ENCODE data around the gene FBXL7. TPM values are rescaled to one million over a fixed set of nuclear protein-coding genes. Genes with fewer than 3 reads are reported as not detected.

Gene FBXL7
- total and polyA plus RNA-seq, 4 donors, result 1.9 to 15.5 (median 6.6) TPM

DNA sequence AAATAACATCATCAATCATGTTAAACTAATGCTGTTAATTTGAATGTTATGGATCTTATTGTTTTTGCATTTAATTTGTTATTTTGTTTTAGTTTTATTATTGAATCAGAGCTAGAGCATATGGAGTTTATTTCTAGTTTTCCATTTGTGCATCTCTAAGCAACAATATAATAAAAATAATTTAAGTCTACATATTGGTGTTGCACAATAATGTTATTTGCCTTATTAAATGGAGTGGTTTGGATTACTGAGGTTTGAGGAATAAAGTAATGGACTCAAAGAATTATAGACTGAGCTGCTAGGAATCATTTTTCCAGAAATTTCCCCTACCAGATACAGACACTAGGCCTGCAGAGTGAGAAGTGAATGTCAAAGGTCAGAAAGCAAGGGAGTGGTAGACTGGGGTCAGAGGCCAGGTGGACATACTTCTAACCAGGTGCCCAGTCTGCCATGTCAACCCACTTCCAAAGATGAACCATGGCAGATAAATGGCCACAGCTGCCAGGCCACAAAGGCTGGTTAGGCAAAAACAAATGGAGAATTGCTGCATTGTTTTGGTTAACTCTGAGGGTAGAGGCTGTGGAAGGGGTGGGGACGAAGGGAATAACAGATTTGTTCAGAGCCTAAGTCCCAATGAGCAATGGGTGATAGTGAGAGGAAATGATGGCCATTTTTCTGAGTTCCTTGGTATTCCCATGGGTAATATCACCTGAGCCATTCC lies 113.1 kb downstream of the FBXL7 start:
- no peaks in the 10 kb centered on the region for H3K36me3 ChIP-seq (ENCODE audit: control insufficient read depth in 4 of 4, insufficient read depth in 4 of 4, low read length in 4 of 4)
- TF ChIP-seq, protein P1, sequence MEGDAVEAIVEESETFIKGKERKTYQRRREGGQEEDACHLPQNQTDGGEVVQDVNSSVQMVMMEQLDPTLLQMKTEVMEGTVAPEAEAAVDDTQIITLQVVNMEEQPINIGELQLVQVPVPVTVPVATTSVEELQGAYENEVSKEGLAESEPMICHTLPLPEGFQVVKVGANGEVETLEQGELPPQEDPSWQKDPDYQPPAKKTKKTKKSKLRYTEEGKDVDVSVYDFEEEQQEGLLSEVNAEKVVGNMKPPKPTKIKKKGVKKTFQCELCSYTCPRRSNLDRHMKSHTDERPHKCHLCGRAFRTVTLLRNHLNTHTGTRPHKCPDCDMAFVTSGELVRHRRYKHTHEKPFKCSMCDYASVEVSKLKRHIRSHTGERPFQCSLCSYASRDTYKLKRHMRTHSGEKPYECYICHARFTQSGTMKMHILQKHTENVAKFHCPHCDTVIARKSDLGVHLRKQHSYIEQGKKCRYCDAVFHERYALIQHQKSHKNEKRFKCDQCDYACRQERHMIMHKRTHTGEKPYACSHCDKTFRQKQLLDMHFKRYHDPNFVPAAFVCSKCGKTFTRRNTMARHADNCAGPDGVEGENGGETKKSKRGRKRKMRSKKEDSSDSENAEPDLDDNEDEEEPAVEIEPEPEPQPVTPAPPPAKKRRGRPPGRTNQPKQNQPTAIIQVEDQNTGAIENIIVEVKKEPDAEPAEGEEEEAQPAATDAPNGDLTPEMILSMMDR (IDR thresholded peaks at IDR 0.05; ENCODE audit: control extremely low read depth, extremely low read depth), result no peak
- 78 to 79% methylated on average over 1 of the region's 1 CpG for WGBS, 2 donors
- ATAC-seq (ENCODE audit: insufficient read depth, low FRiP score) (no peak), DNase-seq (no peak)
- no peak overlapping the region for H3K27ac ChIP-seq (ENCODE audit: low read depth in 1 of 2, low read length in 1 of 2)
- no peaks in the 10 kb centered on the region for H3K27me3 ChIP-seq (ENCODE audit: control insufficient read depth in 3 of 3, insufficient read depth in 3 of 3, low read length in 2 of 3)
- peaks cover 0 to 8% (median 4%) of the 10 kb centered on the region in 5 donors for H3K4me1 ChIP-seq (ENCODE audit: control insufficient read depth in 5 of 5, insufficient read depth in 5 of 5, low read length in 5 of 5)
- no peak overlapping the region for H3K9ac ChIP-seq (ENCODE audit: insufficient read depth in 1 of 2, low read length in 2 of 2)
- H3K4me3 ChIP-seq, result no peak overlapping the region
- peaks cover 0 to 2% (median 0%) of the 10 kb centered on the region in 4 donors for H3K9me3 ChIP-seq (ENCODE audit: control insufficient read depth in 4 of 4, insufficient read depth in 3 of 4, low read length in 3 of 4)

DNA sequence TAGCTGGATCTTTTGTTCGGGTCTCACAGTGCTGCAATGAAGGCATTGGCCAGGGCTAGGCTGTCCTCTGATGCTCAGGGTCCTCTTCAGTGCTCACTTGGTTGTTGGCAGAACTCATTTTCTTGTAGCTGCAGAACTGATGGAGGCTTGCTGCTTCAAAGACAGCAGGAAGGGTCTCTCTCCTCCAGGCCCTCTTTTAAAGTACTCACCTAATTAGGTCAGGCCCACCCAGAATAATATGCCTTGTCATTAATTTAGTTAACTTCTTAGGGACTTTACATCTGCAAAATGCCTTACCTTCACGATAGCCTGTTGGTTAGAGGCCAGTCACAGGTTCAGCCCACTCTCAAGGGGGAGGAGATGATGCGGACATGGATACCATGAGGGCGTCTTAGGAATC lies 114.7 kb downstream of the FBXL7 start:
- H3K9ac ChIP-seq (ENCODE audit: insufficient read depth in 1 of 2, low read length in 2 of 2), result no peak overlapping the region
- WGBS, 2 donors, result 90 to 96% methylated on average over 4 of the region's 4 CpGs
- TF ChIP-seq, protein P1 (IDR thresholded peaks at IDR 0.05; ENCODE audit: control extremely low read depth, extremely low read depth), result no peak
- DNase-seq (no peak), ATAC-seq (ENCODE audit: insufficient read depth, low FRiP score) (no peak)
- H3K27me3 ChIP-seq (ENCODE audit: control insufficient read depth in 3 of 3, insufficient read depth in 3 of 3, low read length in 2 of 3), result no peaks in the 10 kb centered on the region
- H3K4me1 ChIP-seq (ENCODE audit: control insufficient read depth in 5 of 5, insufficient read depth in 5 of 5, low read length in 5 of 5), result peaks cover 0 to 5% (median 2%) of the 10 kb centered on the region in 5 donors
- no peak overlapping the region for H3K4me3 ChIP-seq
- no peak overlapping the region for H3K27ac ChIP-seq (ENCODE audit: low read depth in 1 of 2, low read length in 1 of 2)
- H3K36me3 ChIP-seq (ENCODE audit: control insufficient read depth in 4 of 4, insufficient read depth in 4 of 4, low read length in 4 of 4), result no peaks in the 10 kb centered on the region
- no peaks in the 10 kb centered on the region for H3K9me3 ChIP-seq (ENCODE audit: control insufficient read depth in 4 of 4, insufficient read depth in 3 of 4, low read length in 3 of 4)

DNA sequence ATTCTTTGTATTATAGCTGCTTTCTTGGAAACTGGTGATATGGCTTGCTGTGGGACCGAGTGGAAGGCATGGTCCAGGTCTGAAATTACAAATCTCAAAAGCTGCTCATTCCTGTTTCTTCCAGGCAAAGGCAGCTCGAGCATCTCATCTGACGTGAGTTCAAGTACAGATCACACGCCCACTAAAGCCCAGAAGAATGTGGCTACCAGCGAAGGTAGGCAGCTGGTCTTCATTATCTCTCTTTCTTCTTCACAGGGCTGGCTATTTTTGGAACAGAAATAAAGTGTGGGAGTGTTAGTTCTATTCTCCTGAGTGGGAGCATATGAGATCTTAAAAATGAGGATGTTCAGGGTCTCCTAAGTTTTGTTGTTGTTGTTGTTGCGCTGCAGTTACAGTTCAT lies 115.9 kb downstream of the FBXL7 start:
- Histone ChIP-seq H3K27ac (ENCODE audit: low read depth in 1 of 2, low read length in 1 of 2) (no peak overlapping the region), H3K9me3 (ENCODE audit: control insufficient read depth in 4 of 4, insufficient read depth in 3 of 4, low read length in 3 of 4) (peaks cover 0 to 3% (median 0%) of the 10 kb centered on the region in 4 donors), H3K4me3 (no peak overlapping the region), H3K27me3 (ENCODE audit: control insufficient read depth in 3 of 3, insufficient read depth in 3 of 3, low read length in 2 of 3) (no peaks in the 10 kb centered on the region), H3K36me3 (ENCODE audit: control insufficient read depth in 4 of 4, insufficient read depth in 4 of 4, low read length in 4 of 4) (no peaks in the 10 kb centered on the region), H3K9ac (ENCODE audit: insufficient read depth in 1 of 2, low read length in 2 of 2) (no peak overlapping the region), H3K4me1 (ENCODE audit: control insufficient read depth in 5 of 5, insufficient read depth in 5 of 5, low read length in 5 of 5) (peaks cover 0 to 5% (median 2%) of the 10 kb centered on the region in 5 donors)
- DNase-seq (no peak), ATAC-seq (ENCODE audit: insufficient read depth, low FRiP score) (no peak)
- TF ChIP-seq, protein P1 (IDR thresholded peaks at IDR 0.05; ENCODE audit: control extremely low read depth, extremely low read depth), result no peak
- WGBS, 2 donors, result 83 to 86% methylated on average over 6 of the region's 6 CpGs
